ENCODE results near the gene TMEM247. TPM values are rescaled to one million over a fixed set of nuclear protein-coding genes. Genes with fewer than 3 reads are reported as not detected.
"Not testable (repeated sequence)": the region's sequence is repeated elsewhere in the genome, so short reads cannot be mapped to it uniquely, and the experiment has no call there.

Gene TMEM247
- total RNA-seq, 1 donor from 2014 or later: not detected

DNA sequence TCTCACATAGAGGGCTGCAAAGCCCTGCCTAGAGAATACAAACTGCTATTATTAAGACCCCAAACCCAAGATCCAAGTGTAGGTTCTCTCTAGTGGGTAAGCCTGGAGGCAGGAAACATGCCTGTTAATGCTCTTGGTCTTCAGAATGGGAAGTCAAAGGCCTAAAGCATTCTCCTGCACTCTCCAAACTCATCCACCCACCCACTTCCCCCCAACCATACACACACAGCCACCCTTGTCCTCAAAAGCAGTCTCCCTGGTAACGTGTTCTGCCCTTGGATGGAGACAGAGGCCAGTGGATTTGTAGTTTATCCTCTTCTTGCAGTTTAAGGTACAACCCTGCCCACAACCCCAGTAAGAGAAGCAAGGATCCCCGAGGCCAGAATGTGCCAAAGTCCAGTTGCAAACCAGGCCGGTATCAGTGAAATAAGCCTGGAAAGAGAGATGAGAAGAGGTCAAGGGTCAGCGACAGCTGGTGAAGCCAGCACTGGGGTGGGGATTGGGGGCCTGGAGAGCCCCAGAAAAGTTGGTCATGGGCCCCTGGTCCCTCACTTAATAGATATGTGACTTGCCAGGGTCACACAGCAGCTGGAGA, 23.0 kb downstream of the TMEM247 start:
- no peak for ATAC-seq
- intact Hi-C loops (cut with DNase I): no loop called here
- DNase-seq (ENCODE audit: missing footprints): no peak

DNA sequence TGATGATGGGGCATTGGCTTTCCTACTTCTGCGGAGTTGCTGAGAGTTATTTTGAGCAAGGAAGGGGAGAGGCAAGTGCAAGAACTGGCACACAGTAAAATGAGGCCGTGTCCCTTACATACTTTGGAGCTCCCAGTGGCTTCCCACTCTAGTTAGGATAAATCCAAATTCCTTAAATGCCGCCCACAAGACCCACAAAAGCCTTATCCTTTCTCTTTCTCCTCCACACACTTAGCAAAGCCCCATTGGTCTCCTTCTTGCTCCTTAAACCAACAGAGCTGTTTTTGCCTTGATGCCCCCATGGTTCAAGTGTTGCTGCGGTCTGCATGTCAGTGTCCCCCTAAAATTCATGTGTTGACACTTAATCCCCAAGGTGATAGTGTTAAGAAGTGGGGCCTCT, 24.3 kb downstream of the TMEM247 start:
- DNase-seq (ENCODE audit: missing footprints): no peak
- no peak for ATAC-seq
- intact Hi-C loops (cut with DNase I): loop anchor here (1.0 kb wide), 1 partner anchor 35 kb away; no protein-coding TSS in a partner anchor

DNA sequence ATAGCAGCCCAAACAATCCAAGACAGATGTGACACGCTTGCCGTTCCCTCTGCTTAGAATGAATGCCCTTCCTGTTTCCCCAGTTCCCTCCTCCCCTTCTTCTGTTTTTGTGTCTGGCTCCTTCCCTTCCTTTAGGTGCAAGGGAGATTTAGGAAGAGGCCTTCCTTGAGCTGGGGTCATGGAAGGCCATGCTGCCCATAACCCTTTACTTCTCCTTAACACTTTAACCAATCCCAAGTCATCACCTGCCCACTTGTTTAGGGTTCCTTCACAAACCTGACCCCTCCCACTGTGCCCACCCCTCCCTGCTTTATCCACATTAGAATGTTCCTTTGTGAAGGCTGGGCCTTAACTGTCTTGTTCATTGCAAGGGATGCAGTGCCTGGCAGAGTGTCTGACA, 24.9 kb downstream of the TMEM247 start:
- intact Hi-C loops (cut with DNase I): no loop called here
- DNase-seq (ENCODE audit: missing footprints): no peak
- no peak for ATAC-seq

DNA sequence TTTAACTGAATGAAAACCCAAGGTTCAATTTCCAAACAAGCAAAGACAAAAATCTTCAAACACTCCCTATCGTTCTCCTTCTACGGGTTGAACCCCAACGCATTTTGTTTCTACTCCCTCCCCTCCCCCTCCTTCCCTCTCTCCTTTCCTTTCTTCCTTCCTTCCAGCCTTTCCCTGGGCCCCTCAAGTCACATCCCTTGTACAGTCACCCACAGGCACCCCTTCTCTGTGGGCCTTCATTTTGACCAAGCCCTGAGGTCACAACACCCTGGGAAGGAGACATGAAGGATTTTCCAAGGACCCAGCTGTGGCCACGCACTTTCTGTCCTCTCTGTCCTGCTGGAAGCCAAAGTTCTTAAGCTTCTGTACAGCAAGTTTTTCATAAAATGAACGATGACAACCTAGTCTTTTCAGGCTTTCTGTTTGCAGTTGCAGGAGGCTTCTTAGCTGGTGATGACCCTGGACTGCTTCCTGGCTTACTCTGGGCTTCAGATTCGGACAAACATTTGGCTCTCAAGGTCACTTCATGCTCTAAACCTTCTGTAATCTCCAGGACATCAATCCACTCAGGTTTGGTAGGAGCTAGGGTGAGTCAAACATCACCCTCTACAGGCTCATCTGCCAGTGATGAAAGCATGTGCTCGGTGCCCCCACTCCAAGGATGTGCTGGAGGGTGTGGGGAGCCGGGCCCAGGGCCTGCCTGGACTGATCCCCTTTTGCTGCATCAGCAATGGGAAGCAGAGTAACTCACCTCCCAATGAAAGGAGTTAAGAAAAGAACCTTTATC, 25.5 kb downstream of the TMEM247 start:
- intact Hi-C loops (cut with DNase I): no loop called here
- DNase-seq (ENCODE audit: missing footprints) (no peak), ATAC-seq (no peak)

DNA sequence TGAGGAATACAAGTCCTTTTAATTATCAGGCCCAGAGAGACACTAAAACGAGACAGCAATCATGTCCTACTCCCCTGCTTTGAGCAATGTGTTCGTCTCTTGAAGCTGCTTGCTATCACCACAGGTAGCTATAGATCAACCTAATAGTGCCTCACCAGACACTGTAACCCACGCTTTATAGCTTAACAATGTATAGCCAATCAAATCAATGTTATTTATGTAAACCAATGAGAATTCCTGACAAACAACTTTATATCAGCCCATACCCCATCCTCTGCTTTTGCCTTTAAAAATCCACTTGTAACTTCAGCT, 26.1 kb downstream of the TMEM247 start:
- ATAC-seq: no peak
- intact Hi-C loops (cut with DNase I): no loop called here
- no peak for DNase-seq (ENCODE audit: missing footprints)

DNA sequence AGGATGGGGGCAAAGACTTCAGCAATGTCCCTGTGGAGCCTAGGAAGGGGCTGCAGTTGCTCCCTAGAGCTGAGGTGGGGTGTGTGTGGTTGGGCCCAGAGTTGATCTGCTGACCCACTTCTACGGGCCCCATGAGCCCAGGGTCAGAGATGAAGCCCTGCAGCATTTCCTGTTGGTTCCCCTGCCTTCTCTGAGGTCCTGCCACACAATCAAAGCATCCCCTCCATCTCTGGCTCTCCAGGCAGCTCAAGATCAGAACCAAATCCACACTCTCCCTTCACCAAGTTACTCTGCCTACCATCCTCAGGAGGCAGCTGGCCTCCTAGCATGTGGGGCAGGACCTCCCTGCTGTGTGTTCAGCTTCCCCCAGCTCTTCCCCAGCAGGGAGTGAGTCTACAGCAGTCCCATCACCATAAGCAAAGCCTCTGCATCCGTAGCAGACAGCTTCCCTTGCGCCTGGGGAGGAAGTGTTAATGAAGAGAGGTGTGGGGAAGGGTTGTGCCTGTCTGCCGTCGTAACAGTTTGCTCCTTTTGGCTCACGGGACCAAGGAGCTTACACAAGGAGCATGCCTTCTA, 26.9 kb downstream of the TMEM247 start:
- intact Hi-C loops (cut with DNase I): no loop called here
- ATAC-seq (no peak), DNase-seq (ENCODE audit: missing footprints) (no peak)

DNA sequence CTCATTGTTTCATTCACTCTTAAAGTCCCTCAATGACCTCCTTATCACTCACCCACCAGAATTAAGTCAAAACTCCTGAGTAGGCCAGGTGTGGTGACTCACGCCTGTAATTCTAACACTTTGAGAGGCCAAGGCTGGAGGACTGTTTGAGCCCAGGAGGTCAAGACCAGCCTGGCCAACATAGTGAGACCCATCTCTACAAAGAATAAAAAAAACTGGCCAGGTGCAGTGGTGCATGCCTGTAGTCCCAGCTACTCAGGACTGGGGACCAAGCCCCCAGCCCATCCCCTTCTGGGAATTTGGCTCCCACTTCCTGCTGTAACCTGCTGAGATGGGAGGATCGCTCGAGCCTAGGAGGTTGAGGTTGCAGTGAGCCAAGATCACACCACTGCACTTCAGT, 28.9 kb downstream of the TMEM247 start:
- ATAC-seq (no peak), DNase-seq (ENCODE audit: missing footprints) (no peak)
- intact Hi-C loops (cut with DNase I): no loop called here

DNA sequence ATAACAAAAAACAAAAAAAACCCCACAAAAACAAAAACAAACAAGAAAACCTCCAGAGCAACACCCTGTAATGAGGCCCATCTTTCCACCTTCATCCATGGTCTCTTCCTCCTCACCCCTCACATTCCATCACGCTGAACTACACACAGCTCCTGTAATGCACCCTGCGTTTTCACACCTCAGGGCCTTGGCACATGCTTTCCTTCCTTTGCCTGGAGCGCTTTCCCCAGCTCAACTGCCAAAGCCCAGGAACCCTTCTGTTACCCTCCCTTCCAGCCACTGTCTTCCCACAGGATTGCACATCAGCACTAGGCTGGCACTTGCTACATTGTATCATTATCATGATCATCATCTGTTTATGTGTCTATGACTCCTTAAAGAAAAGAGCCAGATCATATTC, 29.4 kb downstream of the TMEM247 start:
- DNase-seq (ENCODE audit: missing footprints) (no peak), ATAC-seq (no peak)
- intact Hi-C loops (cut with DNase I): no loop called here

DNA sequence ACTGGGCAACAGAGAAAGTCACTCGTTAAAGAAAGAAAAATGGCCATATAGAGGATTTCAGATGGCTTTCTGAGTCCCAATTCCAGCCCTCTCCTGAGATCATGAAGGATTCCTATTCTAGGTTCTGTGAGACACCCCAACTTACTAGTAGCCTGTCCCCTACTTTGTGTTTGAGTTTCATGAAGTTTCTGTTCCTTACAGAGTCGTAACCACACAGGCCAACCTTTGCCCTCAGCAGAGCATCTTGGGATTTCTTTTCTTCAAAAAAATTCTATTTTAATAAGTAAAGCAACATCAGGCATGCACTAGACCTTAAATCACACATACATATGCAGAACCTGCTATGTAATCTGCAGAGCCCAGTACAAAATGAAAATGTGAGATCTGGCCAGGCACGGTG, 30.4 kb downstream of the TMEM247 start:
- ATAC-seq: no peak
- intact Hi-C loops (cut with DNase I): no loop called here
- no peak for DNase-seq (ENCODE audit: missing footprints)

DNA sequence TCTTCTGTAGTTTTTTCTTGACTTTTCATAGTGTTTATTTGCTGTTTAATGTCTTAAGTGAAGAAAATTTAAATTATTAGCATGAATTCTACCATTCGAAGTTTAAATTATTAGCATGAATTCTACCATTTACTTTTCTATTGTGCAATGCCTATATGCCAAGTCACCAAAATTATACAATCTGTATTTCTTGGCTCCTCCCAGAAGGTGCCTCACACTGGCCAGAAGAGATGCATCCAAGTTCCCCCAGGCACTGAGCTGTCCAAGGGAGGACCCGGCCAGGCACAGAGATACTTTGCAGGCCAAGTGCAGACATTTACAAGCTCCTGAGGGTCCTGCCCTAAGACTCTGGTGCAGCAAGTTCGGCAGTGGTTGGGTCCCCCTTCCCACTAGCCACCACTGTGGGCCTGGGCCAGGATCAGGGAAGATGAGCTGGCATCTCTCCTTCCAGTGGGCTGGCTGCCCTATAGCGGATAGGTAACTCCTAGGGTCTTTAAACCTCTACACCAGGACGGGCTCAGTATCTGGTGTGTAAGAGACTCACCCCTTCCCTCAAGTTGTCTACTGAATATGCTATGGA, 31.3 kb downstream of the TMEM247 start:
- DNase-seq (ENCODE audit: missing footprints) (no peak), ATAC-seq (no peak)
- intact Hi-C loops (cut with DNase I): no loop called here

DNA sequence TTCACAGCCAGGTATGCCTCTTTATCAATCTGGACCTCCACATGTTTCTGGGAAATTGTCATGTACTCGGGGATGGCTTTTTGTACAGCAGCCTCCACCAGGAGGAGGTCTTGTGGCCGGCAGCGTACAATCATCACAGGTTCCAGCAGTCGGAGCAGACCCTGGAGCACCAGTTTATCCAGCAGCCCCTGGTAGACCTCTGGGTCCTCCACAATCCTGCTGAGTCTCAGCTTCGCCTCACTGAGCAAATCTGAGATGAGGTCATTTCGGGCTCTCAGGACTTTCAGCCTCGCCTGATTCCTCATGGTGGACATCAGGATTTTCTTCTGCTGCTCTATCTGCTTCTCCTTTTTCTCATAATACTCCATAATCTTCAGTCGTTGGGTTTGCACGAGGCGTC, 32.8 kb downstream of the TMEM247 start:
- ATAC-seq: no peak
- intact Hi-C loops (cut with DNase I): no loop called here
- DNase-seq (ENCODE audit: missing footprints): no peak

DNA sequence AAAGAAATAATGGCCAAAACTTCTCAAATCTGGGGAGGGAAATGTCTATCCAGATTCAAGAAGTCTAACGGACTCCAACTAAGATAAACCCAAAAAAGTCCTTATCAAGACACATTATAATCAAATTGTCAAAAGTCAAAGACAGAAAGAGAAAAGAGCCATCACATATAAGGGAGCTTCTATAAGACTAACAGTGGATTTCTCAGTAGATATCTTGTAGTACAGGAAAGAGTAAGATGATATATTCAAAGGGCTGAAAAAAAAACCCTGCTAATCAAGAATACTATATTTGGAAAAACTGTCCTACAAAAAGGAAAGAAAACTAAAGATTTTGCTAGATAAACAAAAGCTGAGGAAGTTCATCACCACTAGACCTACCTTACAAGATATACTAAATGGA, 35.4 kb downstream of the TMEM247 start:
- no peak for ATAC-seq
- intact Hi-C loops (cut with DNase I): no loop called here
- DNase-seq (ENCODE audit: missing footprints): no peak

DNA sequence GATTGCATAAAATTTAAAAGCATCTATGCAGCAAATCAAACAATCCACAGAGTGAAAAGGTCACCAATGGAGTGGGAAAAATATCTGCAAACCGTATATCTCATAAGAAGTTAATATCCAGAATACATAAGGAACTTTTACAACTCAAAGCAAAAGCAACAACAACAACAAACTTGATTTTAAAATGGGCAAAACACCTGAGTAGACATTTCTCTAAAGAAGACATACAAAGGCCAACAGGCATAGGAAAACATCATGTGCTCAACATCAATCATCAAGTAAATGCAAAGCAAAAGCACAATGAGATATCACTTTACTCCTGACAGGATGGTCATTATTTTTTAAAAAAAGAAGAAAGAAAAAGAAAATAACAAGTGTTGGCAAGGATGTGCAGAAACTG, 38.1 kb downstream of the TMEM247 start:
- no peak for DNase-seq (ENCODE audit: missing footprints)
- no peak for ATAC-seq
- intact Hi-C loops (cut with DNase I): no loop called here

DNA sequence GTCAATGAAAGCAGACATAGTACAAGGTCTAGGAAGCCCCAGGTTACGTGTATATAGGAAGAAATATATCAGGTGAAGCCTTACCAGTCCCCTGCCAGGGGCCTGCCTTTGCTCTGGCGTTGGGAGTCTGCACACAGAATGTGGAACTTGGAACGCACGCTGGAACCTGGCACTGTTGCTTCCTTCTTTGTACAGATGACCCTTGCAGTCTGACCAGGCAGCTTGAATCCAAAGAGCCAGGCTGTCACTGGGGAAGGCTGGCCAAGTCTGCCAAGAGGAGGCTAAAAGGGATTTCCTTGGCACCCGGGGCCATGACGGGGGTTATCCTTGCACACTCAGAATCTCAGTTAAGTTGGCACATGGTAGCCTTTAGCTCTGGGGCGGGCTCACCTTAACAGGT, 39.5 kb downstream of the TMEM247 start:
- intact Hi-C loops (cut with DNase I): no loop called here
- no peak for ATAC-seq
- DNase-seq (ENCODE audit: missing footprints): no peak

DNA sequence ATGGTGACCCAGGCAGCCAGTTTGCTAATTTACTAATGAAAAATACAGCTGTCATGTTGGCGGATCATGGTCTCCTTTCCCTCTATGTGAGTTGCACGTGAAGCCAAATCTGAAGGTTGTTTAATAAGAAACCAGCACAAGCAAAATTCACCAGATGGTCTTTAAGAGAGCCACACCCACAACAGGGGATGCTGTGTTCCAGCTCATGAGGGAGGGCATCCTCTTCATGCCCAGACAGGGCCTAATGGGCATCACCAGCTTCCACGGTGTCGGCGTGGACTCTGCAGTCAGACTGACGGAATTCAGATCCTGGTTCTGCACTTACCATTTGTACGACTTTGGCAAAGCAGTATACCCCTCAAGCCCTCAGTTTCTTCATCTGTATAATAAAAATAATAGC, 39.9 kb downstream of the TMEM247 start:
- DNase-seq (ENCODE audit: missing footprints): no peak

DNA sequence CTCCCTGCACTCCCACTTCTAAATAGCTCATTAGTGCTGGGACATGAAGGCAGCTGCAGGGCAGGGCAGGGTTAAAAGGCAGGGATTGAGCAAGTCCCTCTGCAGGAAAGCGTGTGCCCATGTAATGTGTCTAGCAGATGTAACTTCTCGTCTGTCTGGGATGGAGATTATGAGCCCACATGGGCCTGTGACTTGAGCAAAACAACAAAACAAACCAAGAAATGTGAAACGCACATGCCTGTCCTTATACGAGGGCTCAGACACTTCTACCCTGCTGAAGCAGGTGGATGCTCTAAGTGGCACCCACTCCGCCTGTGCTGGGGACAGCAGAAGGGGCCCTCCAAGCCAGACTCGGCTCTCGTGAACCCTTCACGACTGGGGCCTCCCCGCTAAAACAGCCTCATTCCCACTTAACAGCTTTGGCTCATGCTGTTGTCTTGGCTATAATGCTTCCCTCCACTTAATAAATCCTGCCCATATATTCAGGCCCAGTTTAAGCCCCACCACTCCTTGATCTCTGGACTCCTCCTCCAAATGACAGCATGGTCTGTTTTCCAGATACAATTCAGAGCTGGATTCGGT, 40.9 kb downstream of the TMEM247 start:
- intact Hi-C loops (cut with DNase I): no loop called here
- DNase-seq (ENCODE audit: missing footprints) (no peak), ATAC-seq (peak; percentile 81)

More for the DNA sequence above, 39.9 kb downstream of the TMEM247 start:
- ATAC-seq: no peak
- intact Hi-C loops (cut with DNase I): no loop called here

DNA sequence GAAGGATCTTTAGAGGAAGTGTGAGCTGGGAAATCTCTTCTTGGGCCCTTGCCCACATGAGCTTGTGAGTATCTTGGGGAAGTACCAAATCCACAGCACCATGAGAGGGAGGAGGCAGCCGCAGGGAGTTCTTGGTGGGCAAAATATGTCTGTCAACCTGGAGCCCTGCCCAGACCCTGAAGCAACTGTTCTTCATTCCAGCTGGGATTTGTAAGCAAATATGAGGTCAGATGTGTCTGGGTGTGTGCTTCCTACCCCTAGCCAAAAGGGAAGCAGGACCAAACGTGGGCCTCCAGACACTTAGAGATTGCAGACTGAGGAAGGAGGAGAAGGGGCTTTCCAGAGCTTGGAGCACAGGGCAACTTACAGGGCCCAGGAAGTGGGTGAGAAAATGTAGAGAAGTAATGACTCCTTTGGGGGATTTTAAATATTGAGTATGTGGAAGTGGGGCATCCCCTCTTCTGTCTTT, 41.9 kb downstream of the TMEM247 start:
- intact Hi-C loops (cut with DNase I): no loop called here
- DNase-seq (ENCODE audit: missing footprints) (peak; percentile 83), ATAC-seq (peak; percentile 87)

DNA sequence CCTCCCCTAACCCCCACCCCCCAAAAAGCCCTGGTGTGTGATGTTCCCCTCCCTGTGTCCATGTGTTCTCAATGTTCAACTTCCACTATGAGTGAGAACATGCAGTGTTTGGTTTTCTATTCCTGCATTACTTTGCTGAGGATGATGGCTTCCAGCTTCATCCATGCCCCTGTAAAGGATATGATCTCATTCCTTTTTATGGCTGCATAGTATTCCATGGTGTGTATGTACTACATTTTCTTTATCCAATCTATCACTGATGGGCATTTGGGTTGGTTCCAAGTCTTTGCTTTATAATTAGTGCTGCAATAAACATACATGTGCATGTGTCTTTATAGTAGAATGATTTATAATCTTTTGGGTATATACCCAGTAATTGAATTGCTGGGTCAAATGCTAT, 43.0 kb downstream of the TMEM247 start:
- DNase-seq (ENCODE audit: missing footprints); ATAC-seq; intact Hi-C loops (cut with DNase I): not testable (repeated sequence)

DNA sequence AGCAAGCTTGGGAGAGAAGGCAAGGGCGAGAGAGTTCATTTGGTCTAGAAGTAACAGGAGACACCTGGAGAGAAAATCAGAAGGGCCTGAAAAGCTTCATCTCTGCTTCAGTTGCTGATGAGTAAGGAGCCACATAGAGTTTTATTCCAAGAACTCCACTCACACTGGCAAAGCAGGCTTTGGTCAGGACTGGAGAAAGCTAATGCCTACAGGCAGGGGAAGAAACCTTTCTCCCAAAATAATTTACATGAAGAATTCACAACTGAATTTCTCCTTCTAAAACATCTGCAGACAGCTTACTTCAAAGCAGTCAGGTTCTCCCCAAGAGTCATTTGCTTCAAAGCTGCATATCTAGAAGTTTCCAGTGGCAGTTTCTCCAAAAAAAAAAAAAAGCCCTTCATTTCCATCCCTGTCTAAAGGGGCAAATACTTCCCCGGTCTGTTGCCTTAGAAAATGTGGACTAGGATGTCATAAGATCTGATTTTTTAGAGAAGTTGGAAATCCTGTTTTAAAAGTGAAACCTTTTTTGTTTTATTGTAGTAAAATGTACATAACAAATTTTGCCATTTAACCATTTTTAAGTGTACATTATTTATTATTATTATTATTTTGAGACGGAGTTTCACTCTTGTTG, 46.3 kb downstream of the TMEM247 start:
- no peak for ATAC-seq
- no peak for DNase-seq (ENCODE audit: missing footprints)
- intact Hi-C loops (cut with DNase I): no loop called here

Data from Right ventricle myocardium inferior (tissue), 1 donor.